A673 (cell line): Measurements from ENCODE around the gene CFLAR.

Source experiments
- CTCF ChIP-seq: fragments of 300-800, 200-600 bp; sonication (generic); conservative IDR thresholded peaks from 2 replicates; pipeline ENCODE4 v1.5.1; 2017; ENCODE audit warnings: low read depth, mild to moderate bottlenecking, antibody characterized with exemption, low read length, moderate library complexity, mixed read lengths
- EZH2 ChIP-seq: fragments of 200-600 bp; sonication (generic); IDR thresholded peaks from 2 replicates; pipeline ENCODE4 v1.6.1; 2017; ENCODE audit warnings: borderline replicate concordance, low read depth, mild to moderate bottlenecking, mixed read lengths, antibody characterized with exemption, low read length; ENCODE audit not compliant: poor library complexity, severe bottlenecking

GRCh38 chr2:201174687-201175086, 58.7 kb downstream of the CFLAR start:
- no peak for TF ChIP-seq CTCF
- TF ChIP-seq EZH2, result no peak
